HG03045 (cell line): ENCODE data around the gene ENPP4.
"Not testable (repeated sequence)": the region's sequence is repeated elsewhere in the genome, so short reads cannot be mapped to it uniquely, and the experiment has no call there.

ENCODE experiments used
- ATAC-seq: cut with Tn5 transposase; IDR thresholded peaks from one replicate; pipeline ENCODE4 v1.9.1; 2021; ENCODE audit warnings: mild to moderate bottlenecking, moderate library complexity; ENCODE audit not compliant: unreplicated experiment

Gene ENPP4, protein sequence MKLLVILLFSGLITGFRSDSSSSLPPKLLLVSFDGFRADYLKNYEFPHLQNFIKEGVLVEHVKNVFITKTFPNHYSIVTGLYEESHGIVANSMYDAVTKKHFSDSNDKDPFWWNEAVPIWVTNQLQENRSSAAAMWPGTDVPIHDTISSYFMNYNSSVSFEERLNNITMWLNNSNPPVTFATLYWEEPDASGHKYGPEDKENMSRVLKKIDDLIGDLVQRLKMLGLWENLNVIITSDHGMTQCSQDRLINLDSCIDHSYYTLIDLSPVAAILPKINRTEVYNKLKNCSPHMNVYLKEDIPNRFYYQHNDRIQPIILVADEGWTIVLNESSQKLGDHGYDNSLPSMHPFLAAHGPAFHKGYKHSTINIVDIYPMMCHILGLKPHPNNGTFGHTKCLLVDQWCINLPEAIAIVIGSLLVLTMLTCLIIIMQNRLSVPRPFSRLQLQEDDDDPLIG

DNA sequence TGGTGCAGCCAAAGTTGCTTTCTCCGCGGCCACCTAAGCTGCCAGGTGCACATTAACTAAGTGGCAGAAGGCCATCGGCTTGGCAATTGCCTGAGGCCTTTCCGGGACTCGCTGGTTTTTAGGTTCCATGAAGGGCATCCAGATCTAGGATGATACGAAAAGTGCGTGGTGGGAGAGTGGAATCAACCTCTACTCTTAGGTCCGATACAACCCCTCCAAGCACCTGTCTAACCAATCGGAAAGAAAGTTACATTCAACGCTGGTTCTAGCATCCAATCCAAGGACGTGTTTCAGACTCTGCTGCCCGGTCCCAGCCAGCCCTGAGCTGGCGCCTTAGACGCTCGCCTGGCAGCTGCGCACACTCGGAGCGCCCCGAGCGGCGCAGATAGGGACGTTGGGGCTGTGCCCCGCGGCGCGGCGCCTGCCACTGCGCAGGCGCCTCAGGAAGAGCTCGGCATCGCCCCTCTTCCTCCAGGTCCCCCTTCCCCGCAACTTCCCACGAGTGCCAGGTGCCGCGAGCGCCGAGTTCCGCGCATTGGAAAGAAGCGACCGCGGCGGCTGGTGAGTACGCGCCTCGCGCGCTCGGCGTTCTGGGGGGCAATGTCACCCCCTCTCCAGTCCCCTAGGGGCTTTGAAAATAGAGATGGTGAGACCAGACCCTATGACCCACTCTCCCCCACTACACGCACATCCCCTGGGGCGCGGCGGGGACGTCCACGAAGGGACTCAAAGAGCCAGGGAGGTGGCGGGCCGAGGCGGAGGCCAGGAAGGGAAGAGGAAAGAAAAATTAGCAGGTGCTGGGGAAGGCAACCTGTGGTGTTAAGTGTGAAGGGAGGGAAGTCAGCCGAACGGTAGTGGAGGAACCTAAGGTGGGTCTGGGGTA is at the start of gene ENPP4:
TSS of gene ENPP4 (plus strand) at position 361 of the 883 bp plus-strand sequence. CDS start 9,595 bp downstream, outside the sequence.
- ATAC-seq: peak; percentile 98

DNA sequence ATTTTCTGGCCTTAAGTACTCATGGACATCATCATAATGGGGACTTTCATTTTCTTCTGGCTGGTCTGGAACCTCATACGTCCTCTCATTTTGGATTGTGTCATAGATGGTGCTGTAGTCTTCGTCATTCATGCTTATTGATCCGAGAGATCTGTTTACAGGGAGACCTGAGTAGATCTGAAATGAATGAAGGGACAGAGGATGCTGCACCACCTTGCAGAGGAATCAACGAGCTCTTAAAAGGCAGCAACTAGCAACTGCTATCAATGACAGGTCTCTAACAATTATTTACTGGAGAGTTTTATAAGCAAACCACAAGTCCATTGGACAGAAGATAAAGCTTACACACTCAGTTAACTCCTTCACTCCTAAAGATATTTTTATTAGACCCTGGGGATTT is 49.7 kb upstream of the ENPP4 start:
- ATAC-seq: no peak

DNA sequence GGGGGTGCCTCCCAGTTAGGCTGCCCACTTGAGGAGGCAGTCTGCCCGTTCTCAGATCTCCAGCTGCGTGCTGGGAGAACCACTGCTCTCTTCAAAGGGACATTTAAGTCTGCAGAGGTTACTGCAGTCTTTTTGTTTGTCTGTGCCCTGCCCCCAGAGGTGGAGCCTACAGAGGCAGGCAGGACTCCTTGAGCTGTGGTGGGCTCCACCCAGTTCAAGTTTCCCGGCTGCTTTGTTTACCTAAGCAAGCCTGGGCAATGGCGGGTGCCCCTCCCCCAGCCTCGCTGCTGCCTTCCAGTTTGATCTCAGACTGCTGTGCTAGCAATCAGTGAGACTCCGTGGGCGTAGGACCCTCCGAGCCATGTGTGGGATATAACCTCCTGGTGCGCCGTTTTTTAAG is 44.1 kb upstream of the ENPP4 start:
- not testable (repeated sequence) for ATAC-seq

DNA sequence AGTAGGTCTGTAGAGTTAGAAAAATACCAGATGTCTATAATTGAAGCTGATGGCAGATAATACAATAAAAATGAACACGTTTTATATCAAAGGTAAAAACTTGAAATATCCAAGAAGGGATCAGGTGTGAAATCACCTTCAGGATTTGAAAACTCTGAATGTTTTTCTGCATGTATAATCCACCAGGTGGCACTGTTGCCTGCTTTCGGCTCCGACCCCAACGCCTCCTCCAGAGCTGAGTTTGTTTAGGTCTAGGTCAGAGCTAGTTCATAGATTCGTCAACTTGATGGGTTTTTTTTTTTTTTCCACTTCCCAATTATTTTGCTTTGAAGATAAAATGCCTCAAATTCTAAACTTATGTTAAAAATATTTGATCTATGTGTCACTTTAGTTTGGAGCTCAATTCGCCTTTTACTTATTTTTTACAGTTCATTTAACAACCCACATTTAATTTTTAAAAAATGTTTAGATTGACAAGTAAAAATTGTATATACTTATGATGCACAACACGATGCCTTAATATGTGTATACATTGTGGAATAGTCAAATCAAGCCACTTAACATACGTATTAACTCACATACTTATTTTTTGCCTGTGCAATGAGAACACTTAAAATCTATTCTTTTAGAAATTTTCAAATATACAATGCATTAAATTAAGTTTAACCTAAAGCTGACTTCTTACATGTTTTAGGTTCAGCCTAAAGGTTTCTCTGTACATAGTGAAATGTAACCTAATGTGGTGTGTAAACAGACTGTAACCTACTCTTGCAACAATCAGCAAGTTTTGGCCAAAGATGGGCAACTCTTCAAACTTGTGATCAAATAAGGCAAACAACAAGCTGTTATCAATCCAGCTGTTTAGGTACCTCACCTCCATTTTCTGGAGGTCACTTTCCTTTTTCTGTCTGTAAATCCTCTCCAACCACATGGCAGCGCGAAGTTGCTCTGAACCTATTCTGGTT is 39.4 kb upstream of the ENPP4 start:
- no peak for ATAC-seq

DNA sequence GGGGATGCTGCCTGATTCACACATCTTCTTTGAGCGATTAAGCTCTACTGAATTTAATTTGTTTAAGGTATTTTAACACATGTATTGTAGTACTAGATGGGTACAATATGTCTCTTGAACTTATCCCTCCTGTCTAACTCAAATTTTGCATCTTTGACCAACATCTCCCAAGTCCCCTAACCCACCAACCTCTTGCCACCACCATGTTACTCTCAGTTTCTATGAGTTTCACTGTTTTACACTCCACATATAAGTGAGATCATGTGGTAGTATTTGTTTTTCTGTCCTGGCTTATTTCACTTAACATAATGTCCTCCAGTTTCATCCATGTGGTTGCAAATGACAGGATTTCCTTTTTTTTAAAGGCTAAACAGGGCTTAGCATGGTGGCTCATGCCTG is 38.7 kb upstream of the ENPP4 start:
- ATAC-seq: no peak

DNA sequence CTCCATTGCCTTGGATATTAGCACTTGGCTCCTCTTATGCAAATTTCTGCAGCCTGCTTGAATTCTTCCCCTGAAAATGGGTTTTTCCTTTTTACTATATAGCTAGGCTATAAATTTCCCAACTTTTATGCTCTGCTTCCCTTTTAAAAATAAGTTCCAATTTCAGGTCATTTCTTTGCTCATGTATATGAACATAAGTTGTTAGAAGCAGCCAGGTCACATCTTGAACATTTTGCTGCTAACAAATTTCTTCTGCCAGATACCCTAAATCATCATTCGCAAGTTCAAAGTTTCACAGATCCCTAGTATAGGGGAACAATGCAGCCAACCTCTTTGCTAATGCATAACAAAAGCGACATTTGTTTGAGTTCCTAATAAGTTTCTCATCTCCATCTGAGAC is 34.5 kb upstream of the ENPP4 start:
- ATAC-seq: no peak

DNA sequence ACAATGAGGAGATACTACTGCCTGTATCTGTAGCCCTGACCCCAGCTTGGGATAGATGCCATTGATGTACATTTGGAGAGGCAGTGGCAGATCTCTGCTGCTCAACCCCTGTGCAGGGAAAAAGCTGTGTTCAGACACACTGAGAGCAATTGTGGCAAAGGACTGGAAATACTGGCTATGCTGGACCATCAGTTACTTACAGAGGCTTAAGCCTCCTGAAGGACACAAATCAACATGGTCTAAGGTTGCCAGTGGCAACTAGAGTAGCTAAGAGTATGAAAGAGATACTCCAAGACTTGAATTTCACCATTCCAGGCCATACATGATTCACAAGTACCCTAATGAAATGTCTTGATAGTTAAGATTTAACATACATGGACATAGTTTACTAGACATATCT is 32.4 kb upstream of the ENPP4 start:
- no peak for ATAC-seq

DNA sequence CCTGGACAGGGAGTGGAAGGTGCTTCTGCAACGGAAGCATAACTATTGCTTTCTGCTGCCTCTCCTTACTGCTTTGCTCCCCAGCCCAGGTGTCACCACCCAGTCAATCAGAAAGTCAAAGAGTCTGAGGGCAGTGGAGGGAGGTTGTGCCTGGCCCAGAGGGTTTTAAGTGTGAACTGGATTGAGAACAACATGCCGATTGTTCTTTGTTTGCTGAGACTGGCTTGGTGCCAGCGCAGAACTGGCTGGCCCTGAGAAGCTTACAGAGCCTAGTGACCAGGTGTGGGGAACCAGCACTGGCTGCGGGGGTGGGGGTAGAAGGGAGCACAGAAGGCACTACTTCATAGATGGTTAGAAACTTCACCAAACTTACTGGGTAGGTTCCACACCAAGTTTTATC is 31.1 kb upstream of the ENPP4 start:
- no peak for ATAC-seq

DNA sequence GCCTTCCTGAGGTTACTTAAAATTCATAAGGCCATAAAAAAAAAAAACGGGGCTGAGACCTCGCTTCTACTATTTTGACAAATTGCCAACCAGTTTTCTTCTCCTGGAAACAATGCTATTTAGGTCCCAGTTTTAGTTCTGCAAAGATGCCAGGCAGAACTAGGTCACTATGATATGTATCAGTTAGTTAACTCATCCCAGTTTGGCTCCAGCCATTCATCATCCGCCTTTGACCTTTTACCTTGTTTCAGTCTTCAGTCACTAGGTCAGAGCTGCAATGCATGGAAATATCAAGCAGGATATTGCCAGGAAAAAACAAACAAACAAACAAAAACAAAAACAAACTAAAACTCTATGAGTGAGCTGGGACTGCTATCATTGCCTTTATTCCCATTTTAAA is 29.8 kb upstream of the ENPP4 start:
- ATAC-seq: no peak

DNA sequence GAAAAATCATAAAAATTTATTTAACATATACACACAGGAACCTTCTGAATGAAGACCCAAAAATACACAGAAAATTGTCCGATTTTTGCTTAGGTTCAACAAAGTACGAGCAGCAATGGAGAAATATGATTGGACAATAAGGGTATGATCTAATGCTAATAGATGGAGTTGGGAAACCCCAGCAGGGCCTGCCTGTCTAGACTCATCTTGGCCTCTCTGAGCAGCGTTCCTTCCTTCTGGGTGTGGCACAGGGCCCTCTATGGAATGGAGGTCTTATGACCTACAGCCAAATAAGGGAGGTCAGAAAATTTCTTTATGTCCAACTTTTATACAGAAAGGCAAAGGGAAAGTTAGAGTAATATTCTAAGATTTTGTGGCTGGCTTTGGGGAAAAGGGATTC is 27.7 kb upstream of the ENPP4 start:
- no peak for ATAC-seq

DNA sequence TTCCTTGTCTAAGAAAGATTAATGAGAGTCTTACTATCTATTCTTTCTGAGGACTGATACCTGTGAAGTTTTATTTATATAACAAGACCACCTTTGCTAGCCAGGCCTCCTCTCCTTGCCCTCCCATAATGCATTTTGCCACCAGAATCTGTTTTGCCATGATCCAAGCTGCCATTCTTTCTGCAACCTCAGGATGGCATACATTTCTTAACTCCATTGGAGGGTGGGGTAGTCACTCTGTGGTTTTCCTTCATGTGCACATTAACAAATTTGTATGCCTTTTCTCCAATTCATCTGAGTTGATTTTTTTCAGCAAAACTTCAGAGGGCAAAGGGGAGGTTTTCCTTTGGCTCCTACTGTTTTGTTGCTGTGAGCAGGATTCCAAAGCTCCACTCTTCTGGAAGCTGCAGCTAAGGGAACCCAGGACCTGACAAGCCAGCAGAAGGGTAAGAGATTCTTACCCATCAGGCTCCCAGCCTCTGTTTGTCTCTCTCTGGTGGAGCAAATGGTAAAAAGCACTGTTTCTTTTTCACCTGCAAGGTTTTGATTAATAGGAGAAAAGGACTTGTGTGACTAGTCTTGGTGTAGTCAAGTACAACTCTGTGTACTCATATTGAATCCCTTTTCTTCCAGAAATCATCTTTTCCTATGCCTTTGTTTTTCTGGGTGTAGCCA is 26.2 kb upstream of the ENPP4 start:
- ATAC-seq: no peak

DNA sequence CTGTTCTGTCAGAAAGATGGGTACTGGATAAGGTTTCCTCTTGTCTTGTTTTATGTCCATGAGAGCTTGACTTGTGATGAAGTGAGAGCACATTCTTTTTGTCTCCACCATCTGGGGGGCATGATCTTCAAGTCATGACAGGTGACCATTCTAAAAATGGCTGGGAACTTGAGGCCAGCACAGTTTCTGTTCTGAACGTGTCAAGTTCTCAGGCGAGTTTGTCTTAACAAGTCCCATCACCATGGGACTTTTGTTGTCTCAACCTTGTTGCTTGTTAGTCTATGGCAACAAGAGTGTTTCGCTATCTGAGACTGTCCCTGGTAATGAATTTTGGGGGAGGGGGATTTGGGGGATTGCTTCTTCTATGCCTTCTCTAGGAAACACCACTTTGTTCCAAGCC is 25.6 kb upstream of the ENPP4 start:
- ATAC-seq: peak; percentile 56

DNA sequence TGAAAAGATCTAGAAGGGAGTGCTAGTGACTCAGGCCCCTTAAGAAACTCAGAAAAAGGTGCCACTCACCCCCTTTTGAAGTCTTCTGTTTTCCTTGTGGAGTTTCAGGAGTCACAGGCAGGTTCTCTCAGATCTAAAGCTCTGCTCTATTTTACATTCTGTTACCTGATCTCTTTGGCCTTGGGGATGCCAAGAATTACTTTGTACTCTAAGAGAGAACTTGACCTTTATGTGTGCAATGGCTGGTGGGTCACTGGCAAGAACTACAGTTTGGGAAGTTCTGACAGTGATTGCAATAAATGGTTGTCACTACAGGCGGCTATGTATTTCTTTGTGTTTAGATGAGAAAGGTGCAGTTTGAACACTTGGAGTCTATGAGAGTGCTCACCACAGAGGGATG is 24.2 kb upstream of the ENPP4 start:
- ATAC-seq: no peak

DNA sequence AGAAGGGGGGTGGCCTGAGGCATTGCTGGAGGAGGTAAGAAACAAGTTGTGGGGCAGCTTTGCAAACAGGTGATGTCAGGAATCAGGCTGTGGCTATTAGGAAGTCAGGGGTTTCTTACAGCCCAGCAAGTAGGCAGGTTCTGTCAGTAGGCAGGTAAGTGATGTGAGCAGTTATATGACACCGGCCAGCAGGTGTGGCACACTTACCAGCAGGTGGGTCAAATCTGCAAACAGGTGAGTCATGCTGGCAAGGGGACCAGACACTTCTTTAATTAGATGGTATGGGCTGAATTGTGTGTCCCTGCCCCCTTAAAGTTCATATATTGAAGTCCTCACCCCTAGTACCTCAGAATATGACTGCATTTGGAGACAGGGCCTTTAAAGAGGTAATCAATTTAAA is 16.4 kb upstream of the ENPP4 start:
- ATAC-seq: no peak

DNA sequence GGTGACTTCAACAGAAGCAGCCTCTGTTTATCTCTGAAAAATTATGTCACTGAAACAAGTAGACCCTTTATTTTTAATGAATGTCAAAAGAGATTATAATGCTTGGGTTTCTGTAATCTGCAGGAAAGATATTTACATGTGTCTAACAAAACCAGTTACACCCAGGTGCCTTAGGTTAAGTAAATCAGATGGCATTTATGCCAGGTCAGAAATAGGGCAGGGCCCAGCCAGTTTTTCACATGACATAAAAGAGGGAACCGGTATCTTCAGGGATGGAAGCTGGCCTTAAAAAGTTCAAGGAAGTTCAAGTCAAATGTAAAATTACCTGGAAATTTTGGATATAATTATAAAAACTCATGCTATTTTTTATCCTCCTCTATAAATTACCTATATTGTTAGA is 14.2 kb upstream of the ENPP4 start:
- ATAC-seq: no peak

DNA sequence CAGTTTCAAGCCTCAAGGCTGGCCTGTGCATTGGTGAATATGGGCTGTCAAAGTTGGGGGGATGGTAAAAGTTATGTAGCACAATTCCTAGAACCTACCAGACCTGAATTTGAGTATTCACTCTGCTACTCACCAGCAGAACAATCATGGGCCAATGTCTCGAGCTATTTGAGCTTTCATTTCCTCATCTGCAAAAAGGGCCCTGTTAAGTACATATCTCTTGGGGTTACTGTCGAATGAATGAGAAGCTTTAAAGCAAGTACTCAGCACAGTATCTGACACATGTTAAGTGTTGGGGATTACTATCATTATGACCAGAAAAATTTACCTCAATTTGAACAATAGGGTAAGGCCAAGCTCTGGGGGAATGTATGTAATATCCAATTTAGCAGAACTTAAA is 13.5 kb upstream of the ENPP4 start:
- ATAC-seq: no peak

DNA sequence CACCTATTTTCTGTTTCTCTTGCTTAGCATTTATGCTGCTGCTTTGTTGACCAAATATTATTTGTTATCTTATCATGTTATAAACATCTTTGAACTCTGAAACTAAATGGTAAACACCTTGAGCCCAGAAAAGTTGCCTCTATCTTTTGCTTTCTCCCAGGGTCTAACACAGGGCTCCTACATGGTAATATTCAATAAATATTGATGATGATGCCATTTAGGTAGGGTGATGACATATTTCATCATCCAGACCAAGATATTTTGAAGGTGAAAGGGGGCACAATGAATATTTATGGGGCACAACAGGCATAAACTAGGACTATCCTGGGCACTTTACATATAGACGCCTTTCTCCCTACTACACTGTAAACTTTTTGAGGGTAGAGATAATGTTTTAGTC is 11.6 kb upstream of the ENPP4 start:
- ATAC-seq: no peak

DNA sequence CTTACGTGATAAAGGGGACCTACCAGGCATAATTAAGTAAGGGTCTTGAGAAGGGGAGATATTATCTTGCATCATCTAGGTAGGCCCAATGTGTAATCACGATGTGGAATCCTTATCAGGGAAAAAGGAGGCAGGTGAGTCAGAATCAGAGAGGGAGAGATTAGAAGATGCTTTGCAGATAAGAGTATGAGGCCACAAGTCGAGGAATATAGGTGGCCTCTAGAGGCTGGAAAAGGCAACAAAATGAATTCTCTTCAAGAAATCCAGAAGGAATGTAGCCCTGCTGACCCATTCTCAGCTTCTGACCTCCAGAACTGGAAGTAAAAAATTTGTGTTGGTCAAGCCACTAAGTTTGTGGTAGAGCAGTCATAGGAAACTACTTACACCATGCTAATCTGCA is 11.0 kb upstream of the ENPP4 start:
- ATAC-seq: no peak

DNA sequence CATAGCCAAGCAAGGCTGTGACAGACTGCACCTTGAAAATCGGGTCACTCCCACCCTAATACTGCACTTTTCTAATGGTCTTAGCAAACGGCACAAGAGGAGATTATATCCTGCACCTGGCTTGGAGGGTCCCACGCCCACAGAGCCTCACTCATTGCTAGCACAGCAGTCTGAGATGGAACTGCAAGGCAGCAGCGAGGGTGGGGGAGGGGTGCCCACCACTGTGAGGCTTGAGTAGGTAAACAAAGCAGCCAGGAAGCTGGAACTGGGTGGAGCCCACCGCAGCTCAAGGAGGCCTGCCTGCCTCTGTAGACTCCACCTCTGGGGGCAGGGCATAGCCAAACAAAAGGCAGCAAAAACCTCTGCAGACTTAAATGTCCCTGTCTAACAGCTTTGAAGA is 10.1 kb upstream of the ENPP4 start:
- ATAC-seq: not testable (repeated sequence)

DNA sequence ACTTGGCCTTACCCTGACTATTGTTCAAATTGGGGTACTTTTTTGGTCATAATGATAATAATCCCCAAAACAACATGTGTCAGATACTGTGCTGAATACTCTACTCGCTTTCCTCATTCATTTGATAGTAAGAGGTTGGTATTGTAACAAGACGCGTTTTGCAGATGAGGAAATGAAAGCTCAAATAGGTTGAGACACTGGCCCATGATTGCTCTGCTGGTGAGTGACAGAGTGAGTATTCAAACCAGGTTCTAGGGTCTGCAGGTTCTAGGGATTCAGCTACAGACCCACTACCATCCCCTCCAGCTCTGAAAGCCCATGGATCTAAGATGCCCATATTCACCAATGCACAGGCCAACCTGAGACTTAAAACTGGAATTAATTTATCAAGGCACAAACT is 1.3 kb upstream of the ENPP4 start:
- ATAC-seq: no peak
